A549 treated with GW870086 at 1 μM for 4 hours (cell line): Measurements from ENCODE around the gene TRIM50. TPM values are rescaled to one million over a fixed set of nuclear protein-coding genes. Genes with fewer than 3 reads are reported as not detected.

Experiments
- total RNA-seq: library from RNA; stranded (reverse); fragments of 200-300 nt; extraction: Qiagen RNA extraction; gene quantifications from 5 replicates; pipeline ENCODE4 v1.2.3, GENCODE V29; 2022; ENCODE audit warnings: low read depth

The TRIM50 gene
- total RNA-seq, result 0.08 TPM in 1 of 5 replicates, not detected in the others

GRCh38 chr7:73327922-73328321 is at the start of gene TRIM50, which contains the start of gene FKBP6:
Gene TRIM50 (minus strand): TSS chr7:73328082. CDS start chr7:73324787, 3,295 bp downstream.
Gene FKBP6 (plus strand): TSS chr7:73328161. CDS start chr7:73328429, 268 bp downstream.

GRCh38 chr7:73308665-73309214 is 19.1 kb downstream of the TRIM50 start, which contains the start of gene NSUN5:
Gene NSUN5 (minus strand): TSS chr7:73308826. CDS start chr7:73308790, 36 bp downstream.

Other genes starting within 250 kb of the TRIM50 start
- not detected in 5 replicates for gene SPDYE9, start 242.0 kb downstream of the TRIM50 start, total RNA-seq
- 53.5 to 65.1 TPM (median 64.3 TPM) in 5 replicates for gene NSUN5, start 19.3 kb downstream of the TRIM50 start, total RNA-seq
- gene FKBP6, start 79 bp upstream of the TRIM50 start, total RNA-seq, result not detected in 5 replicates
- gene FZD9, start 105.7 kb upstream of the TRIM50 start, total RNA-seq, result 1.3 to 2.1 TPM (median 1.7 TPM) in 5 replicates
- 47.9 to 58.9 TPM (median 56.2 TPM) in 5 replicates for gene BAZ1B, start 194.2 kb upstream of the TRIM50 start, total RNA-seq
- gene BCL7B, start 229.6 kb upstream of the TRIM50 start, total RNA-seq, result 60.4 to 75.8 TPM (median 68.4 TPM) in 5 replicates